NCI-H128 (cell line): ENCODE measurements around the gene ACSM6.
"Not testable (repeated sequence)": the region's sequence is repeated elsewhere in the genome, so short reads cannot be mapped to it uniquely, and the experiment has no call there.

Experiments
- DNase-seq: peaks from one replicate; lab custom pipeline; 2025; ENCODE audit not compliant: unreplicated experiment; lab: John Stamatoyannopoulos, UW

The ACSM6 gene, protein sequence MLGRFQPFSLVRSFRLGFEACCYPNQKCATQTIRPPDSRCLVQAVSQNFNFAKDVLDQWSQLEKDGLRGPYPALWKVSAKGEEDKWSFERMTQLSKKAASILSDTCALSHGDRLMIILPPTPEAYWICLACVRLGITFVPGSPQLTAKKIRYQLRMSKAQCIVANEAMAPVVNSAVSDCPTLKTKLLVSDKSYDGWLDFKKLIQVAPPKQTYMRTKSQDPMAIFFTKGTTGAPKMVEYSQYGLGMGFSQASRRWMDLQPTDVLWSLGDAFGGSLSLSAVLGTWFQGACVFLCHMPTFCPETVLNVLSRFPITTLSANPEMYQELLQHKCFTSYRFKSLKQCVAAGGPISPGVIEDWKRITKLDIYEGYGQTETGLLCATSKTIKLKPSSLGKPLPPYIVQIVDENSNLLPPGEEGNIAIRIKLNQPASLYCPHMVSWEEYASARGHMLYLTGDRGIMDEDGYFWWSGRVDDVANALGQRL

DNA sequence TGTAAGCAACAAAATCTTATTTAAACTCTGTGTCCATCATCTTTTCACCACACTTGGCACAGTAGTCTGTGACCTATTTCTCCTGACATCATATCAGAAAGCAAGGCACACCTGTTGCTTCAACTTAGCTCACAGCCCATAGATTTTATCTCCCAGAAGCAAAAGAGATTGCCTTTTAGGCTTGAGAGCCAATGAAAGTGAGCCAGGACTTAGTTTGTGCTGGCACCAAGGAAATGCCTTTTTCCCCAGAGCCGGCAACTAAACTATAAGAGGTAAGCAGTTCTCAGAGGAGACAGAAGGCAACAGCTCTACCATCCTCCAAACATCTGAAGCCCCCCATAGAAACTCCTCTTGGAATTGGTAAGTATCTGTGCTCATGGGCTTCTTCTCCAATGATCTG, at the start of gene ACSM6:
TSS of gene ACSM6 (plus strand) at position 295 of the 400 bp plus-strand sequence. CDS start 248 bp downstream, outside the sequence.
- no peak for DNase-seq

DNA sequence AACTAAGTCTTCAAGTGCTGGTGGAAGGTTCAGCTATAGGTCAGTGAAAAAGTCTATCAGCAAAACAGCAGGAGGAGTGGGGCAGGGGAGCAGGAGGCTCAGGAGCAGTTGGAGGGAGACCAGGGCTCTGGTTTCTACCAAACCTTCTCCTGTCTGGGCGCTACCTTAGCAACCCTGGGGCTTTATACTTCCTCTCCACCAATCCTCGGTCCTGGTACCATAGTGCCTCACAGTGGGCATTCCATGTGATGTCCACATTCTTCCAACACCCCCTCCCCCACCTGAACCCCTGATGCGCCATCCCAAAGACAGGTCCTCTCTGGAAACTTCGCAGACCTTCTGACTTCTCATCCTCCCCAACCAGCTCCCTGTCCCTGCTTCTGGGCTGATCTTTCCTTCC, 25.3 kb upstream of the ACSM6 start:
- DNase-seq, result no peak

DNA sequence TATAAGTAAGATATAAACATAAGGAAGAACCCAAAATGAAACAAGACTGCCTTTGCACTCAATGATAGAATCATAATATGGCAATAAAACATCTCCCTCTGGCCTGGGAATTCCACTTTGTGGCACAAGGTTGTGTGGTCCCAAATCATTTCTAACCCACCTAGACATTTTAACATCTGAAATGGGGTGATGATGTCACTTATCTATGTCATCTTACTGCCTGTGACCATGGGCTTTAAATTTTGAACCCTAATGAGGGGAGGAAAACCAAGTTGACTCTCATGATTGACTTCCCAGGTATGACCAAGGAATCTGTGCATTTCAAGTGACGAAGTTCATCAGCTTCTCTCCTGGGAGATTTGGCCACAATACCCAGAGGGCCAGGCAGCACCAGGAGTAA, 24.5 kb upstream of the ACSM6 start:
- DNase-seq, result no peak

DNA sequence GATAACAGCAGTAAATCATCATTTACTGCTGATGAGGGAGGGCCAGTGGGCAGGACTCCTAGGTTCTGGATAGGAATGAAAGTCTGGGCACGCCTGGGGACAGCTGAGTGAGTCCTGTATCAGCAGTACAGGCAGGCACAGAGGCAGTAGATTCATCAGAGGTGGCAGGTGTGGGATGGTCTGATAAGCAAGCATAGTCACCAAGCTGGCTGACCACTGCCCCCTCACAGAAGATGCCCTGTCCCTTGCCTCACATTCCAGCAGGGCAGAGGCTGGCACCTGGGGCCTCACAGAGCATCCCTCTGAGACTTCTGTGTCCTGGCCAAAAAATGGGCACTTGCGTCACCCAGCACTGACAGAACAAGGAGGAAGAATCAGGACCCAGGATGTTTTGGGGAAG, 23.2 kb upstream of the ACSM6 start:
- DNase-seq, result no peak

DNA sequence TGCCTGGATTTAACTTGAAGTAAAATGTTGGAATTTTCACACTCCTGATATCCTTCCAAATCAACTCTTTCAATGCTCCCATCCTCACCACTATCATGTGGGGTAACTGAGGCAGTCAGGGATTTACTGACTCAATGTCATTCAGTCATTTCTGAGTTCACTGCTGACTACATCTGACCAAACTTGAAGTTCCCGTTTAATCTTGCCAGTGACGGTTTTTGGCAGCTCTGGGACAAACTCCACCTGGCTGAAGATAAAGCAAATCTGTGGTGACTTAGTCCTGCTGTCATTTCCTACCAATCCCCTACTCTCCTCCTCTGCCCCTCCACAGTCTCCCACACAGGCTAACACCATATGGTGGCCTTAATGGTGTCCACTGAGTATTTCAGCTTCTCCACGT, 22.7 kb upstream of the ACSM6 start:
- DNase-seq, result no peak

DNA sequence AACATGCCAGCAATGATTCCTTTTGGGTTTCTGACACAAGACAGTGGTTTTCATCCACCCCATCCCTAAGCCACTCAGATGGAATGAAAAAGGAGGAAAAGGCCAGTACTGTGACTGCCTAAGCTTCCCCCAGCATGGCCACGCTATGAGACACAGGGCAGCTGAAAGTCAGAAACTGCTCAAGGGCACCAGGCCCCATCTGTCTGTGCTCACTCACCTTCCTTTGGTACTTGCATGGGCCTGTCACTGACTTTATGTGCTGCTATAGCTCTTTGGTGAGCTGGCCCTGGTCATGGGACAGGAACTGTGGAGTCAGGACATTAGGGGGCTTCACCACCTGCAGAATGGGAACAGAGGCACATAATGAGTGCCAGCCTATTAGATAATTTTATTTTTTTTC, 21.2 kb upstream of the ACSM6 start:
- DNase-seq, result no peak

DNA sequence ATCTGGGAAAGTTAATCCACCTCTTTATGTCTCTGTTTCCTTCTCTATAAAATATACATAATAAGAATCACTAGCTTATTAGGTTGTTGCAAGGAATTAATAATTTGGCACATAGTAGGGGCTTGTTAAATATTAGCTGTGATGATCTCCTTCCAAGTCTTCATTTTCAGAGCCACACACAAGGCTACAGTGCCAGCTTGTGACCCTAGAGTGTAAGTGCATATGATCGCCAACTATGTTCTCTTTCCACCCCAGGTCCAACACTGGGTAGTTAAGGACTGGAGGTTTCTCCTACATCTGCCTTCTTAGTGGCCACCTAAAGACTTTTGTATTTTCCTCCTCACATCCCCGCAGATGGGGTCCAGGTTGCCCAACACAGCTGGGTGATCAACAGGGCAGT, 17.9 kb upstream of the ACSM6 start:
- no peak for DNase-seq

DNA sequence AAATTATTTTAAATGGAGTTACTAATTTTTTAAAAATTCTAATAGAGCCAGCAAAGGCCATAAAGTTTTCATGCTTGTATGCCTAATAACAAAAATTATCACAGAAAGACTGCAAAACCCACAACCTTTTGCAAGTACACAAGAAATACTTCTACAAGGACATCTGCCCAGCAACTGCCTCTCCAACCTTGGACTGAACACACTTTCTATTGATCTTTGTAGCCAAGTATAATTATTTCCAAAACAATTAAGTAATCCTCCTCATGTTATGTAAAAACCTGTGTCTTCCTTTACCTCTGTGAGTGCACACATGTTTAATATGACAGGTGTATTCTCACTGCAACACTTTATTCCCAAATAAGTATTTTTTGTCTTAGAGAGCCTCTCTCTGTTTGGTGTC, 16.6 kb upstream of the ACSM6 start:
- DNase-seq, result no peak

DNA sequence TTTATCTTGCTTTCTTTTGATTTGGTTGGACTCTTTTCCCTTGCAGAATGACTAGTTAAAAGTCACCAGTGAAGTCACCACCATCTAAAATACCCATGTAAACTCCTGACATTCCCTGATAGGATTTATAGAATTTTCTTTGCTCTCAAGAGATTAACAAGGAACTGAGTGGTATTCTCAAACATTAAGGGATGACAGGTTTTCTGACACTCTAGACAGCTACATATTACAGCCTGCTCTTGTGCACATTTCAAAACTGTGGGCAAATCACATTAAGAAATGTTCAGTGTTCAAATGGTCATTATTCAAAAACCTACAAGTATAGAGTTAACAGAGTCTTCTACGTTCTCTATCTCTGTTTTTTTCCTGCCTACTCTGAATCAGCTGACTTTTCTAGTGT, 15.8 kb upstream of the ACSM6 start:
- no peak for DNase-seq

DNA sequence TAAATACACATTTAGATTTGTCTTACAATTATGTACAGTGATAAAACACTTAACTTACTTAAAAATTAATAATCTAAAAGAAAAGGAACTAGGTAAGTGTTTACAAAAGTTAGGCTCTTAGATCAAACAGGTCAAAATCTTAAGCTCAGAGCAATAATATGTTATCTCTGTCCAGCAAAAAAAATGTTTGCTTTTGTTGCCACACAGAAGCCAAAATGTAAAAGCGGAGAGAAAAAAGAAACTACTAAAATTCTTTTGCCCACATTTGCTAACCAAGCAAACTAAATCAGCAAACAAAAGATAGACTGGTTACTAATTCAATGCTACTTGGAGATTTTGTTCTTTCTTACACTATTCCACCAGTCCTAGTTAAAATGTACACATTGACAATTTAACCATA, 15.2 kb upstream of the ACSM6 start:
- DNase-seq, result no peak

DNA sequence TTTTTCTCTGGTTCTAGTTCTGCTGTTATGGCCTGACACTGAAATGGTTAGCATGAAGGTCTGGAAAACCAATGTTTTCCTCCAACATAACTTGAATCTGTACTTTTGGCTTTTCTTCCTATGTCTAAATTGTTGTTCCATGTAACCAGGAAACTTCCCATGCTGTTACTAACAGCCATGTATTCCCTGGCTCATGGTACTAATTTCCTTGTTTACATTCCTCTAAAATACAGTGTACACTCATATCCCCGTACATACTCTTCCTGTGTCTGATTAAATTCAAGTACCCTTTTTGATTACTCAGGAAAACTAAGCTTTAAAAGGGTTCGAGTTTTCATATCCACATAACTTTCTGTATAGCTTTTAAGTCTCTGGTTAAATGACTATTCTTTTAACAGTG, 12.3 kb upstream of the ACSM6 start:
- DNase-seq, result no peak

DNA sequence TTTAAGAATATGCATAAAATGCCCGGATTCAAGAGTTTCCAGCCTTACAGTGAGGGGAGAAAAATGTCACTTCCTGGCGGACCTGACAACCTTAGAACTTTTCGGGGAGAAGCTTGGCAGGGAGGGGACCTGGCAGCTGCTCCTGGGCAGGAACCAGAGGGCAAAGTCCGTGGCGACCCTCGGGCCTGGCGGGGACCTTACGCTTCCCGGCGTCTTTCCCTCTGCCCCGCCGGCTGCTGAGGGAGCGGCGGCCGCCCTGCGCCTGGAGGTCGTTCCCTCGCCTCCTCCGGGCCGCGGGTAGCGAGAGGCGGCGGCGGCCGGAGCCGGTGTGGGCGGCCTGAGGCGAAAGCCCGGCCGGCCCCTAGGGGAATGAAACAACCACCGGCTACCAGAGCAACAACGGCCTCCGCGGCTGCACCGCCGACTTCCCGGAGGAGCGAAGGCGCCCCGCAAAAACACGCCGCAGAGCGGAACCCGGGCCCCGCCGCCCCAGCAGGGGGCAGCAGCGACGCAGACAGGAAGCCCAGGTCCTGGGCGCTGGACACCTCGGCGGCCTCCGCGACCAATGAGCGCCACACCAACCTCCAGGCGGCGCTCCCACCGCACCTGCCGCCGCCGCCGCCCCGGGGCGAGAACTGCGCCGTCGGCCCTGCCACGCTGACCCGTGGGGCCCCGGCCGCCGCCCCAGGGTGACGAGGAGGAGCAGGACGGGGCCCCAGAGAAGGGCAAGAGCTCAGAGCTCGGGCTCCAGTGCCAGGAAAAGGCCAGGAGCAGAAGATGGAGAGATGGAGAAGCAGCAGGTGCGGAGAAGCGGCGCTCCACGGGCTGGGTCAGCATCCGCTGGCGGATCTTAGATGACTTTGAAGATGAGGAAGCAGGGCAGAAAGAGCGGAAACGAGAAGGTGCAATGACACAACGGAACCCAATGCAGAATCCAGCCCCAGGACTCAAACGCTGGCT, 10.5 kb upstream of the ACSM6 start:
- peak; percentile 13 for DNase-seq

DNA sequence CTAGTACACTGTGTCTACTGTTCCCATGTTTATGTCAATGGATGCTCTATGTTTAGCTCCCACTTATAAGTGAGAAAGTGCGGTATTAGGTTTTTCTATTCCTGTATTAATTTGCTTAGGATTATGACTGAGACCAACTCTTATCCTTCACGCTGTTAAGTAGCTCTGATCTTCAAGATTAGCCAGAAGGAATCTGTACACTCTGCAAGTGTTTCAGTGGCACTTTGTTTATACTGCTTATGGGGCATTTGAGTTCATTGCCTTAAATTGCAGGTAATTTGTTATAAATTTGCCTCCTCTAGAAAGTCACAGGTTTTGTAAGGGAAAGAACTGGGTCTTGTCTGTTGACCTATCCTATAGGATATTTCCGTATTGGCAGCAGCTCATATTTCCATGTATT, 6.4 kb upstream of the ACSM6 start:
- DNase-seq, result no peak

DNA sequence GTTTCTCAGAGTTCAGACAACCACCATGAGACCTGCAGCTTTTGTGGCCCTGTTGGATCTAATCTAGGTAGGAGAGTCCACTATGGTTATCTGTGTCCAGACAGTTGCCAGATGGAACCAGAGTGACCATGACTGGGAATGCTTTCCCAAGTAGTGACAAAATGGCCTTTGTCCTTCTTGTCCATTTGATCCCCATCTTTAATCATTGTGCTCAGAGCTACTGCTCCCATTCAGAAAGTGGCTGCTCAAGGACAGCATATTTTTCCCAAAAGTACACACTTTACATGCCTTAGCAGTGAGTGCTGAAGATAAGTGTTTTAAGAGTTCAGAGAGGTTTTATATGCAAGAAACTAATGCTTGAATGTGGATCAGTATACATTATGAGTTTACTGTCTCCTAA, 5.4 kb upstream of the ACSM6 start:
- no peak for DNase-seq

DNA sequence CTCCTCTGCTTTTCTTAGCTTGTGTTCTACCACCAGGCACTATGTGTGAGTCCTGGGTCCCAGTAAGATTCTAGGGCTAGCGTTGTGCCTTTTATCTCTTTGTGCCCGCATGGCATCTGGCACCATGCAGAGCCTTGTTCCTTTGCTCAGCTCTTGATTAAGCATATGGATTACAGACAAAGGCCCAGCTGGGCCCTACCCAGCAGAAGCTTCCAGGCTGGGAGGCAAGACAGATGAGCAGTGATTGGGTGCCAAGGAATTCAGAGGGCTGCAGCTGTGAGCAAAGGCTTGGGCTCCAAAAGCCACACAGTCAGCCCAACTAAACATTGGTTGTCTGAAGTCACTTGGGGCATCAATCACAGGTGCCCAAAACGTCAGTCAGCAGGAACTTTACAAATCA, 2.0 kb downstream of the ACSM6 start:
- no peak for DNase-seq

DNA sequence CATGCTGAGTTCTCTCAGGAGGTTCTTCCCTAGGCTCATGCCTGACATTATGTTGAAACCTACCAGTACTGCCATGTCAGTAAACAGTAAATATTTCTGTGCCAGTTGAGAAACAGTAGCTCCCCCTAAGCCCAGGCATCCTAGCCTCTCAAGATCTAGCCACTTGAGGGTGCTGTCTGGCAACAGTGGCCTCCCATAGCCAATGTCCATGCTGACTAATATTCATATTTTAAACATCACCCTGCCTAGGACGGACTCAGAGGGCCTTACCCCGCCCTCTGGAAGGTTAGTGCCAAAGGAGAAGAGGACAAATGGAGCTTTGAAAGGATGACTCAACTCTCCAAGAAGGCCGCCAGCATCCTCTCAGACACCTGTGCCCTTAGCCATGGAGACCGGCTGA, 7.7 kb downstream of the ACSM6 start:
- no peak for DNase-seq

DNA sequence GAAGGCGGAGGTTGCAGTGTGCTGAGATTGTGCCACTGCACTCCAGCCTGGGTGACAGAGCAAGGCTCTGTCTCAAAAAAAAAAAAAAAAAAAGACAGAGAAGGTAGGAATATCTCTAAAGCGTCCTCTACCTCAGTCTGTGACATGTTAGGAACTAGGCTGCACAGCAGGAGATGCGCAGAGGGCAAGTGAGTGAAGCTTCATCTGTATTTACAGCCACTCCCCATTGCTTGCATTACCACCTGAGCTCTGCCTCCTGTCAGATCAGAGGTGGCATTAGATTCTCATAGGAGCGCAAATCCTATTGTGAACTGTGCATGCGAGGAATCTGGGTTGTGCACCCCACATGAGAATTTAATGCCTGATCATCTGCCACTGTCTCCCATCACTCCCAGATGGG, 8.8 kb downstream of the ACSM6 start:
- not testable (repeated sequence) for DNase-seq

DNA sequence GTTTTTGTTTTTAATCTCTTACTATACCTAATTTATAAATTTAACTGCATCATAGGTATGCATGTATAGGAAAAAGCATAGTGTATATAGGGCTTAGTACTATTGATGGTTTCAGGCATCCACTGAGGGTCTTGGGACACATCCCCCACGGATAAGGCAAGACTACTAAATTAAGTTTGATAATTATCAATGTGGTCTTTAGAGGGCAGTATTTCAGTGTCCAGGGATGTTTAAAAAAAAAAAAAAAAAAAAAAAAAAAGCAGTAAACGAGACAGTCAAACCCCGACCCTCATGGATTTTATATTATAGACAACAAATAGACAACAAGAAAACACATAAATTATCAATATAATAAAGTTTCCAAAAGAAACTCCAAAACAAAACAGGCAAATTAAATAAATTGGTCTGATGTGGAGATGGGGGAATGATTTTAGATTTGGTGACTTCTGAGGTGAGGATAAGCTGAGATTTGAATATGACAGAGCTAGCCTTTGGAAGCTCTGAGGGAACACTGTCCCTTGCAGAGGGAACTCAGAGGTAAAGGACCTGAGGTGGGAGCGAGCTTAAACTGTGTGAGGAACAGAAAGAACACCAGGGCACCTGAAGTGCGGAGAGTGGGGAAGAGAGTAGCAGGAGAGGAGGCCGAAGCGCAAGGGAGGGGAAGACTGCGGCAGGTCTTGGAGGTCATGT, 14.8 kb downstream of the ACSM6 start:
- DNase-seq, result no peak

DNA sequence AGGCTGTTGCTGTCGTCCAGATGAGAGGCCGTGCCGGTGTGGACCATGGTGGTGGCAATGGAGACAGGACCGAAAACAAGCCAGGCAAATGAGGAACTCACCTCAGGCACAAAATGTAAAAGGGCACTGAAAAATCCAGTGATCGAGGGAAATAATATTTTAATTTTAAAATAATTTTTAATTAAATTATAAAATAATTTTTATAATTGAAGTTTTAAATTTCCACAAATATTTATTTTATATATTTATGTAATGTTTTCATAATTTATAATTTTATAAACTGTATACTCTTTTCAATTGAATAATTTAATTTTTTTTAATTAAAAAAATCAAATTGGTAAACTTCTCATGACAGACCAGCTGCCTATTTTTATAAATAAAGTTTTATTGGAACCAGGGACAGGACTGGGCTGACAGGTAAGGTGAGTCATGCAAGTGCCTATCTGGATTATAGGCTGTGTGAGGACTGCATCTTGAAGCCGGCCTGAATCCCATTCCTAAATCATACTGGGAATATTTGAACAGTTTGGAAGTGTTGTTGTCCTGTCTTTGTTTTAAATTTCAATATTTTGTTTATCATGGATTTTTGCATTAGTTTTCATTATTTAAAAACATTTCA, 15.6 kb downstream of the ACSM6 start:
- DNase-seq, result no peak

DNA sequence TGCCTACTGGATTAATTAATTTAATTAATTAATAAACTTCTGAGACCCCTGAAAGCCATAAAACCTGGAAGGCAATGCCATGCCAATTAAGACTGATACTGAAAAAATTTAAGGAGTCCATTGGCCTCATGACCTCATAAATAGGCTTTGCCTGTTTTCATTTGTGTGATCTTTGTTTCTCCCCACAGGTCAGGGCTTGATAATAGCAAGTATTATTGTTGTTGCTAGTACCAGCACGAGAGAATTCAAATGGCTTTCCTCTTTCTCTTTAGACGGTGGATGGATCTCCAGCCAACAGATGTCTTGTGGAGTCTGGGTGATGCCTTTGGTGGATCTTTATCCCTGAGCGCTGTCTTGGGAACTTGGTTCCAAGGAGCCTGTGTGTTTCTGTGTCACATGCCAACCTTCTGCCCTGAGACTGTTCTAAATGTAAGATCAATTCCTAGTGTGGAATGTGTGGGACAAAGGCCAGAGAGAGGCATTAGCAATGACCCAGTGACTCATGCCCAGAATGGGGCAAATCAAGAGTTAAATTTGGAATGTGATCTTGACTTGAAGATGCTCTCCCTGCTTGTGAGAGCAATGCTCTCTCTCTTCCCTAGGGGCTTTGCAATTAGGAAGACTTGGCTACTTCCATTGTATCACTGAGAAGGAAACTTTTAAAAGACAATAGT, 17.7 kb downstream of the ACSM6 start:
- DNase-seq, result no peak
